IPS-18c (cell line): ENCODE results near the gene MYRFL.
"Not testable (repeated sequence)": the region's sequence is repeated elsewhere in the genome, so short reads cannot be mapped to it uniquely, and the experiment has no call there.

Source experiments
- H3K4me3 ChIP-seq: 2 replicates; pipeline ENCODE4 v1.7.0; 2013; ENCODE audit warnings: low read depth, mild to moderate bottlenecking, low read length, moderate library complexity; ENCODE audit not compliant: insufficient read depth
- H3K9me3 ChIP-seq: one replicate; pipeline ENCODE4 v1.6.1; 2013; ENCODE audit warnings: mild to moderate bottlenecking, low read length, moderate library complexity; ENCODE audit not compliant: control insufficient read depth, insufficient read depth

The MYRFL gene

DNA sequence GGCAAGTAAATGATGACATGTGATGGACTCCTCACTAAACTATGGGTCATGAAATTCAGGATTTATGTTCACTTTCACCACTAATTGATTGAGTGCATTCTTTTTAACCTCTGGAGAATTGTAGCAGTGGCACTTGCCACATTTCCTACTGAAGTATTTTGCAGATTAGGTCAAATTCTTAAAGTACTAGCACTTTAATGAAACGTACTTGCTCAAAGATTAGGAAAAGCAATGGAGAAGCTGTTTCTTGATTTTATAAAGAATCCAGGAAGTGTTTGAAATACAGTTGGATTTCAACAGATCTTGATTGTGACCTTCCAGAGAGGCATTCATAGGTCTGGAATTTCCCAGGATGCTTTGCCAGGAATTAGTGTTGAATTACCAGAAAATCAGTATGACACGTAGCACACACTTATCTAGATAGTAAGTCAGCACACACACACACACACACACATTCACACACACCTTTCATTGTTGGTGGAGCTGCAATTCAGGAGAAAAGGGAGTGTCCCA lies 162.6 kb downstream of the MYRFL start:
- H3K9me3 ChIP-seq, result no peaks in the 10 kb centered on the region
- H3K4me3 ChIP-seq, result no peak overlapping the region

- H3K9me3 ChIP-seq, result no peaks in the 10 kb centered on the region
- H3K4me3 ChIP-seq, result no peak overlapping the region
These were observed 163.7 kb downstream of the MYRFL start for GRCh38 chr12:69988481-69989321.

DNA sequence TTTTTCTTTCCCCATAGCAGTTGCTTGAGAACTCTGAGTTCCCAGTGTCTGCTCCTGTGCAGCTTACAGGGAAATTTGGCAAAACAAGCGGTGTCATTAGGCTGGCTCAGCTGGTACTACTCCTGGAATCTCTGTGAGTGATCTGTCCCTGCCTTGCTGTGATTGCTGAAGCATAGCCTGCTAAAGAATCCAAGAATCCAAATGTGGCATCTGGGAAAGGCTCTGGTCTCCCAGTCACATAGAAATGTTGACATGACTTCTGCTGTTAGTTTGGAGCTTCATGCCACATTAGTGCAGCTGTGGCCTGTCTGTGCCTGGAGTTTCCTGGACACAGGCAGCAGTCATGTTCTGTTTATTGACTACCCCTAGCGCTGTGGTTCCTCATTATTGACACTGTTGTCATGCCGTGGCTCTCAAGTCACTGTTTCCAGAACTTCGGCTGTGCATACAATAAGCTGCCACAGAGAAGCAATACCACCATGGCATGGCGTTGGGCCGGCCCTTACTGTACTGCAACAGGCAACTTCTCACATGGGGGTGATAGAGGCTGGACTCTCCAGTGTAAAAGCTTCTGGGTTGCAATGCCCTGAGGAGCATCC lies 166.8 kb downstream of the MYRFL start:
- H3K4me3 ChIP-seq, result no peak overlapping the region
- no peaks in the 10 kb centered on the region for H3K9me3 ChIP-seq

- Histone ChIP-seq H3K9me3 (peaks cover 2% of the 10 kb centered on the region), H3K4me3 (no peak overlapping the region)
These were observed 168.4 kb downstream of the MYRFL start for GRCh38 chr12:69993433-69993832.

DNA sequence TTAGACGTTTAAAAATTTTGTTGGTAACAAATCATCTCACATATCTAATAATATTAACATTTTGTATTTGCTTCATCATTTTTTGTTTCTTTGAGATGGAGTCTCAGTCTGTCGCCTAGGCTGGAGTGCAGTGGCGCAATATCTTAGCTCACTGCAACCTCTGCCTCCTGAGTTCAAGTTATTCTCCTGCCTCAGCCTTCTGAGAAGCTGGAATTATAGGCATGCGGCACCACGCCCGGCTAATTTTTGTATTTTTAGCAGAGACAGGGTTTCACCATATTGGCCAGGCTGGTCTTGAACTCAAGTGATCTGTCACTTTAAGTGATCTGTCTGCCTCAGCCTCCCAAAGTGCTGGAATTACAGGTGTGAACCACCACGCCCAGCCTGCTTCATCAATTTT lies 169.1 kb downstream of the MYRFL start:
- not testable (repeated sequence) for H3K4me3 ChIP-seq, H3K9me3 ChIP-seq

DNA sequence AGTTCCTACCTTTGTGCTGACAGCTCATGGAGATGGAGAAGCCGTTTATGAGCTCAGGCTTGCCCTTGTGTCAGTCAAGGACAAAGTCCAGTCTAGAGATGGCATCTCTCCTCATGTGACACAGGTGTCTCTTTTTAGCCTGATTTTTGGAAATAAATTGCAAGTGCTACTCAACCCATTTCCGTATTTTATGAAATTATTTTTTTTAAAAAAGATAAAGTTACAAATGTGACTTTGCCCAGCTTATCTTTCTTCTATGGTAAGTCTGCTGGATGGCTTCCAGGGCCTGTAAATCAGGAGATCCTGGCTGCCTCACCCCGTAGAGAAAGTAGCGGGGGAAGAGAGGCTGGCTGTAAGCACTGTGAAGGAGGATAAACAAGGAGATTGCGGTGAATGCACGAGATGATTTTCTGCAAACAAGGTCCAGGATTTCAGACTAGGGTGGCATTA lies 169.7 kb downstream of the MYRFL start:
- Histone ChIP-seq H3K9me3 (peaks cover 2% of the 10 kb centered on the region), H3K4me3 (no peak overlapping the region)

GRCh38 chr12:69996241-69996640 lies 171.2 kb downstream of the MYRFL start:
- H3K4me3 ChIP-seq, result no peak overlapping the region

GRCh38 chr12:69996722-69997121 lies 171.7 kb downstream of the MYRFL start:
- Histone ChIP-seq H3K9me3 (peaks cover 2% of the 10 kb centered on the region), H3K4me3 (no peak overlapping the region)

More at GRCh38 chr12:69996241-69996640, 171.2 kb downstream of the MYRFL start:
- peaks cover 2% of the 10 kb centered on the region for H3K9me3 ChIP-seq

- Histone ChIP-seq H3K9me3 (peaks cover 2% of the 10 kb centered on the region), H3K4me3 (no peak overlapping the region)
These were observed 173.0 kb downstream of the MYRFL start for GRCh38 chr12:69998011-69998410.

DNA sequence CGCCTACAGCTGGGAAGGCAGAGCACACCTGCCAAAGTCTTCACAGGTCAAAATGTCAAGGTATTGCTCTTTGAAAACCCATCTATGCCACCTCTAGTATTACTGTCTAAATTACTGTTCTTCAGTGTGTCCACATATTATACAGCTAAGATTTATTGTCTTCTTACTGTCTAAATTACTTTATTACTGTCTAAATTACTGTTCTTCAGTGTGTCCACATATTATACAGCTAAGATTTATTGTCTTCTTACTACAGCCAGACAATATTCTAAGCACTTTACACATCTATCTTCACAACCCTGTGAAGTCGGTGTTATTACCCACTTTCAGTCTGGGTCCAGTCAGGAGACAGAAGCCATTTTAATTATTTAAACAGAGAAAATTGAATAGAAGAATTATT lies 173.9 kb downstream of the MYRFL start:
- Histone ChIP-seq H3K4me3 (no peak overlapping the region), H3K9me3 (peaks cover 2% of the 10 kb centered on the region)

GRCh38 chr12:69999561-69999960 lies 174.5 kb downstream of the MYRFL start:
- Histone ChIP-seq H3K9me3 (peaks cover 2% of the 10 kb centered on the region), H3K4me3 (no peak overlapping the region; the same call in 1 of the 2 replicates)

GRCh38 chr12:70002097-70002911 lies 177.3 kb downstream of the MYRFL start:
- H3K9me3 ChIP-seq, result no peaks in the 10 kb centered on the region
- no peak overlapping the region for H3K4me3 ChIP-seq

GRCh38 chr12:70002912-70003255 lies 177.9 kb downstream of the MYRFL start:
- Histone ChIP-seq H3K9me3 (no peaks in the 10 kb centered on the region), H3K4me3 (no peak overlapping the region)

DNA sequence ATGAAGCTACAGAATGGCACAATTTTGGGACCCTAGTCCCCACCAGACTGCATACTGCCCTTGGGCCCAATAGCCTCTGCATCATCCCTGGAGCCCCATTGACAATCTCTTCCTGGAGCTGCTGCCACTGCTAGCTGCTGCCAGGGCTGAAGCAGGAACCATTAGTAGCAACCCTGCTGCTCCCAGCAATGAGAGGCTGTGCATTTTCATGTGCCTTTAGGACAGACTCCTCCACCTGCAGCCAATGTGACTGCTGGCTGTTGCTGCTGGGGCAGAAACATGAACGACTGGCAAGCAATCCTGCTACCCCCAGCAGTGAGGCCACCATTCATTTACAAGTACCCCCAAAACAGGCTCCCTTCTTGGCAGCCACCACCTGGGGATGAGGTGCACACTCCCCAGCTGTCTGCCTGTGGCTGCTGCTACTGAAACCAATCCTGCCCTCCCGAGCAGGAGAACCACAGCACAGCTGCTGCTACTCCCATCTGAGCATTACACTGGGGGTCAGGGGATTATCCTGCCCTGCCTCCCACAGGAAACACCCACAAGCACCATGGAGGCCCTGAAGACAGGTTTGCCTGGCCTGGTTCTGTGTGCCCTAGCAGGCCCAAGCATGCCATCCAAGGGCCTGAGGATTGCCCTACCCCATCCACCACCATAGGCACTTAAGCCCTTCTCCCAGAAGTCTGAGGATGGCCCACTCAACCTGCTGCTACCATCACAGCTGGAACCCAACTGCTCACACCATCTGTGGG lies 181.0 kb downstream of the MYRFL start:
- H3K9me3 ChIP-seq, result no peaks in the 10 kb centered on the region

GRCh38 chr12:70006619-70006973 lies 181.6 kb downstream of the MYRFL start:
- Histone ChIP-seq H3K4me3 (no peak overlapping the region), H3K9me3 (no peaks in the 10 kb centered on the region)

More for the DNA sequence above, 181.0 kb downstream of the MYRFL start:
- H3K4me3 ChIP-seq, result no peak overlapping the region

GRCh38 chr12:70007687-70008086 lies 182.7 kb downstream of the MYRFL start:
- H3K4me3 ChIP-seq, result no peak overlapping the region
- no peaks in the 10 kb centered on the region for H3K9me3 ChIP-seq
